Neutrophil (primary cell): Measurements from ENCODE around the gene RASSF1.

Source experiments
- H3K27ac ChIP-seq: fragments of 200-600 bp; sonication (generic); 2 replicates; pipeline ENCODE4 v1.5.1; 2016; ENCODE audit warnings: mild to moderate bottlenecking, moderate library complexity
- H3K27me3 ChIP-seq: fragments of 200-600 bp; sonication (generic); 2 replicates; pipeline ENCODE4 v1.6.0; 2016; ENCODE audit warnings: mild to moderate bottlenecking
- H3K36me3 ChIP-seq: fragments of 200-600 bp; sonication (generic); 2 replicates; pipeline ENCODE4 v1.5.1; 2017
- H3K4me1 ChIP-seq, 2 experiments: fragments of 200-600 bp in 1 of 2; sonication (generic) in 1 of 2; 1 replicate in 1 of 2; 2 replicates in 1 of 2; pipeline versions ENCODE4 v1.5.1 to v1.6.1; 2013 to 2016; ENCODE audit warnings: low read depth in 1 of 2, low read length in 1 of 2, mild to moderate bottlenecking in 1 of 2, moderate library complexity in 1 of 2; ENCODE audit not compliant: control insufficient read depth in 1 of 2, insufficient read depth in 1 of 2
- H3K4me3 ChIP-seq, 2 experiments: fragments of 200-600 bp in 1 of 2; sonication (generic) in 1 of 2; 1 replicate in 1 of 2; 2 replicates in 1 of 2; pipeline ENCODE4 v1.5.1; 2013 to 2016; ENCODE audit warnings: low read depth in 1 of 2, low read length in 1 of 2, mild to moderate bottlenecking in 1 of 2, moderate library complexity in 1 of 2
- H3K9me3 ChIP-seq: fragments of 200-600 bp; sonication (generic); 2 replicates; pipeline ENCODE4 v1.5.1; 2016
- TF ChIP-seq, protein P1 (sequence below): fragments of 200-600 bp; sonication (generic); IDR thresholded peaks from 2 replicates; pipeline ENCODE4 v1.5.1; 2016; ENCODE audit warnings: antibody characterized with exemption

RASSF1 gene

DNA sequence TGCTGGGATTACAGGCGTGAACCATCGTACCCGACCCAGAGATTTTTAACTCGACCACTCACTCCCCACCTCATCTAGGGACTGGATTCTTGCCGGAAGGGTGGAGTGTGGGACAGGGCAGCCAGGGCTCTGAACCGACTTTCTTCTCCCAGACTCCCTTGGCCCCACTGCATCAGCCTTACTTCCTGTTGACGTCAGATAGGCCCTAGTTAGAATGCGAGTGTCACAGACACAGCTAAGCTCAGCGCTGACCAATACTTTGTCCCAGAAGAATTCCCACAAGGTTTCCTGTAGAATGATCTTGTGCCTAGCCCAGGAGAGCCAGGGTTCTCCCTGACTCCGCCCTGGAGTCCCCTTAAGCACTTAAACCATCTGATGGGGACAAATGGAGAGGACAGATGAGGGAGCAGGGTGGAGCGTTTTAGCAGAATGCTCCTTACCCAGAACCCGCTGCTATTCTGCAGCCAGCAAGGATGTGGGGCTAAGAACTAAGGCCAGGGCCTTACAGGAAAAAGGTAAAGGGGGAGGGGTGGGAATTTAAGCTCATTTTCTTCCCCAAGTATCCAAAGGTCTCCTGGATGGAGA, 6.8 kb downstream of the RASSF1 start:
- Histone ChIP-seq H3K27ac (peak overlapping the region; percentile 46), H3K36me3 (peaks cover 33% of the 10 kb centered on the region), H3K9me3 (no peaks in the 10 kb centered on the region), H3K4me3 (no peak overlapping the region), H3K27me3 (no peaks in the 10 kb centered on the region), H3K4me1 (peaks cover 25 to 35% of the 10 kb centered on the region in 2 experiments)
- TF ChIP-seq, protein P1, sequence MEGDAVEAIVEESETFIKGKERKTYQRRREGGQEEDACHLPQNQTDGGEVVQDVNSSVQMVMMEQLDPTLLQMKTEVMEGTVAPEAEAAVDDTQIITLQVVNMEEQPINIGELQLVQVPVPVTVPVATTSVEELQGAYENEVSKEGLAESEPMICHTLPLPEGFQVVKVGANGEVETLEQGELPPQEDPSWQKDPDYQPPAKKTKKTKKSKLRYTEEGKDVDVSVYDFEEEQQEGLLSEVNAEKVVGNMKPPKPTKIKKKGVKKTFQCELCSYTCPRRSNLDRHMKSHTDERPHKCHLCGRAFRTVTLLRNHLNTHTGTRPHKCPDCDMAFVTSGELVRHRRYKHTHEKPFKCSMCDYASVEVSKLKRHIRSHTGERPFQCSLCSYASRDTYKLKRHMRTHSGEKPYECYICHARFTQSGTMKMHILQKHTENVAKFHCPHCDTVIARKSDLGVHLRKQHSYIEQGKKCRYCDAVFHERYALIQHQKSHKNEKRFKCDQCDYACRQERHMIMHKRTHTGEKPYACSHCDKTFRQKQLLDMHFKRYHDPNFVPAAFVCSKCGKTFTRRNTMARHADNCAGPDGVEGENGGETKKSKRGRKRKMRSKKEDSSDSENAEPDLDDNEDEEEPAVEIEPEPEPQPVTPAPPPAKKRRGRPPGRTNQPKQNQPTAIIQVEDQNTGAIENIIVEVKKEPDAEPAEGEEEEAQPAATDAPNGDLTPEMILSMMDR: no peak

DNA sequence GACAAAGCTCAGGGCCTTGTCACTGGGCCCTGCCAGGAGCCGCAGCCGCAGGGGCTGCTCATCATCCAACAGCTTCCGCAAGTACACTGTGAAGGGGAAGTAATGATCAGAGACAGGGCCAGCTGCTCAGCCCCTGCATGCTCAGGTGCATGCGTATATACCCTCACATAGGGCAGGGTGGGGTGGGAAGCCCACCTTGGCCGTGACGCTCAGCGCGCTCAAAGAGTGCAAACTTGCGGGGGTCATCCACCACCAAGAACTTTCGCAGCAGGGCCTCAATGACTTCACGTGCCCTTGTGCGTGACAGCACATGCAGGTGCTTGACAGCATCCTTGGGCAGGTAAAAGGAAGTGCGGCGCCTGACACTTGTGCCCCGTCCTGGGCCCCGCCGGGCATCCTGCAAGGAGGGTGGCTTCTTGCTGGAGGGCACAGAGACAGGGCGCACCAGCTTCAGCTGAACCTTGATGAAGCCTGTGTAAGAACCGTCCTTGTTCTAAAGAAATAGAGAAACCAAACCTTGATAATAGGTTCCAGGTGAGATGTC, 9.2 kb downstream of the RASSF1 start:
- H3K4me3 ChIP-seq: no peak overlapping the region
- TF ChIP-seq, protein P1: no peak
- no peaks in the 10 kb centered on the region for H3K27me3 ChIP-seq
- H3K36me3 ChIP-seq: peaks cover 33% of the 10 kb centered on the region
- no peaks in the 10 kb centered on the region for H3K9me3 ChIP-seq
- H3K4me1 ChIP-seq: peaks cover 22 to 35% of the 10 kb centered on the region in 2 experiments
- H3K27ac ChIP-seq: no peak overlapping the region

DNA sequence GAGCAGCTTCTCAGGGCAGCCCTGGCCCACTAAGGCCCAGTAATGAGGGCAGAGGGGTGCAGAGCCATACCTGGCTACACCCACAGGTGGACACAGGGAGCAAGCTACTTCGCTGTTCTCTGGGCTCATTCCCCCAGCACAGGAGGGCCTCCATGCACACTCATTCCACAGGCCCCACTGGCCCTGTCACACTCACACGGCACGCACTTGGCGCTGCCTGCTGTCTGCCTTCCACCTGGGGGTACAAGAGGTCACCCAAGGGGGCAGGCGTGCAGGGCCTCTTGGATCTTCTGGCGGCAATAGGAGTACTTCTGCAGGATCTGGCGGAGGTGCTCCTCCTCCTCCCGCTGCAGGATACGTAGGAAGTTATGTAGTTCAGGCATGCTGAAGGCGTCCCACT, 10.3 kb downstream of the RASSF1 start:
- Histone ChIP-seq H3K27ac (peak overlapping the region; percentile 27), H3K4me3 (no peak overlapping the region), H3K27me3 (no peaks in the 10 kb centered on the region), H3K9me3 (no peaks in the 10 kb centered on the region), H3K4me1 (peaks cover 29 to 38% of the 10 kb centered on the region in 2 experiments), H3K36me3 (peaks cover 39% of the 10 kb centered on the region)
- TF ChIP-seq, protein P1: no peak

DNA sequence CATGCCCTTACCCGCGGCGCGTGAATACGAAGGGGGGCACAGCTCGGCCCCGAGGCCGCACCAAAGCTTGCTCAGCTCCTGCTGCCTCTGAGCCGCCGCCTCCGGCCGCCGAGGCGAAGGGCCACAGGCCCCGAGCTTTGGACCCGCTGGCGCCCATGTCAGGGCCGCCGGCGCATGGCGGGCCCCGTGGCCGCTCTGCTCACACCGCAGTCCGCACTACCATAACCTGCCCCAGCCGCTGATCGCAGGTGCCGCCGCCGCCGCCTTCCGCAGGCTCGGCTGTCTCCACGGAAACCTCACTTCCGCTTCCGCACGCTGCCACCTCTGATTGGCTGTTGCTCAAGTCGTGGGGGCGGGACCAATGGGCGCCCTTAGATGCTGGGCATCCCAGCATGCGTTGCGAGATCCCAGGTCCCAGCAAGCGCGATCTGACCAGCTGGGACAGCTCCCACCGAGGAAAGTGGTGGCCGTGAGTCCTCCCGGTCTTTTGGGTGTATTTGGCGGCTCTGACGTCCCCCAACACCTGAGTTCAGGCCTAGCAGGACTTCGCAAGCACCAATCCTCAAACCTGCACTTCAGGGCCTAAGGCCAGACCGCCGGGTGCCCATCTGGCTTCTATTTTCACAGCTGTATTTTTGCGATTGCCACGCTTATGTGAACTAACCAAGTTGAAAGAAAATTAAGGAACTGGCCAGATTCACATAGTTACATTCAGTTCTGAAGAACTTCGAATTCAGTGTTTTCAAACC, 12.5 kb downstream of the RASSF1 start, which contains the start of gene TUSC2:
TUSC2 (minus strand) TSS at position 281 of the 749 bp plus-strand sequence; CDS start at position 157, 124 bp downstream.
- Histone ChIP-seq H3K9me3 (no peaks in the 10 kb centered on the region), H3K27me3 (no peaks in the 10 kb centered on the region), H3K4me3 (peak within 1 kb of the TSS; percentile 79 to 87), H3K27ac (peak within 1 kb of the TSS; percentile 86), H3K36me3 (peaks cover 39% of the 10 kb centered on the region), H3K4me1 (peaks cover 51 to 52% of the 10 kb centered on the region in 2 experiments)
- TF ChIP-seq, protein P1: peak; percentile 68

DNA sequence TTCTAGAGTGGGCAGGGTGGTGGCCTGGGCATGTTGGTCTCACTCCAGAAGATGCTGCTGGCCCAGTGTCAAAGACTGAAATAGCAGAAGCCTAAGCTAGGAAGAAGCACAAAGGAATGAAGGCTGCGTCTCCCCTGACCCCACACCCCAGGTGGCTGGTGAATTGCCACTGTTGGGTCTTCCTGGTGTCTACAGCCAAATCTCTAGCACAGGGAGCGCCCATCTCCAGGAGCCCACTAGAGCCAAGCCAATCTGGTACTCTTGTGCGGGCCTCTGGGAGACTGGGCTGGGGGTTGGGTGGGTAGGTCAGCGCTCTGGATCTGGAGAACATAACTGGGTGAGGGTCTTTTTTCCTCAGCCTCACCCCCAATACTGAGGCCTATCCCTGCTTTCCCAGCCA, 13.5 kb downstream of the RASSF1 start:
- Histone ChIP-seq H3K27ac (peak overlapping the region; percentile 86), H3K36me3 (peaks cover 37% of the 10 kb centered on the region), H3K4me1 (peaks cover 61 to 62% of the 10 kb centered on the region in 2 experiments), H3K4me3 (peak overlapping the region; percentile 79 to 87), H3K9me3 (no peaks in the 10 kb centered on the region), H3K27me3 (no peaks in the 10 kb centered on the region)
- TF ChIP-seq, protein P1: no peak
